BLaER1 treated with 17β-estradiol and CSF1 and Interleukin-3, amounts not matched to agents 10 nM and 100 nM (cell line): Measurements from ENCODE around the gene TRIM71.

Experiments used
- H3K27ac ChIP-seq, 11 experiments: shearing (Covaris generic); formaldehyde crosslinking; 2 replicates each; pipeline ENCODE4 v1.8.1; 2022
- H3K27me3 ChIP-seq, 11 experiments: shearing (Covaris generic); formaldehyde crosslinking; 2 replicates each; pipeline ENCODE4 v1.8.1; 2022
- H3K36me3 ChIP-seq, 11 experiments: shearing (Covaris generic); formaldehyde crosslinking; 2 replicates each; pipeline ENCODE4 v1.8.1; 2022
- H3K4me1 ChIP-seq, 10 experiments: shearing (Covaris generic); formaldehyde crosslinking; 2 replicates each; pipeline ENCODE4 v1.8.1; 2022
- H3K4me2 ChIP-seq, 11 experiments: shearing (Covaris generic); formaldehyde crosslinking; 2 replicates each; pipeline ENCODE4 v1.8.1; 2022
- H3K4me3 ChIP-seq, 10 experiments: shearing (Covaris generic); formaldehyde crosslinking; 2 replicates each; pipeline ENCODE4 v1.8.1; 2022
- H3K9ac ChIP-seq, 11 experiments: shearing (Covaris generic); formaldehyde crosslinking; 2 replicates each; pipeline ENCODE4 v1.8.1; 2022
- H3K9me3 ChIP-seq, 11 experiments: shearing (Covaris generic); formaldehyde crosslinking; replicated peaks in 1 of 11; 2 replicates each; pipeline ENCODE4 v1.8.1; 2022
- H4K20me1 ChIP-seq, 11 experiments: shearing (Covaris generic); formaldehyde crosslinking; 2 replicates each; pipeline ENCODE4 v1.8.1; 2022
- Cebpa-rat ChIP-seq, 11 experiments: shearing (Covaris generic); IDR thresholded peaks; 2 replicates each; pipeline ENCODE4 v1.8.1; 2022

Gene TRIM71

GRCh38 chr3:32817257-32817557 lies 590 bp upstream of the TRIM71 start:
- Histone ChIP-seq H3K4me3 (peak overlapping the region; percentile 59 to 73 (median 68)), H3K4me2 (peak overlapping the region; percentile 90 to 98 (median 94)), H3K9me3 (peaks cover 23 to 51% (median 47%) of the 10 kb centered on the region in 11 experiments), H3K36me3 (peaks cover 0 to 20% (median 18%) of the 10 kb centered on the region in 11 experiments; a peak in 19 of 22 replicates), H4K20me1 (peaks cover 0 to 9% (median 0%) of the 10 kb centered on the region in 11 experiments; a peak in 4 of 22 replicates), H3K4me1 (peaks cover 43 to 63% (median 57%) of the 10 kb centered on the region in 10 experiments), H3K9ac (peak overlapping the region; percentile 30 to 84 (median 80); a peak in 21 of 22 replicates), H3K27ac (peak overlapping the region in 10 of 11 experiments; percentile 28 to 80 (median 77); a peak in 18 of 22 replicates), H3K27me3 (peaks cover 48 to 70% (median 62%) of the 10 kb centered on the region in 11 experiments)
- TF ChIP-seq Cebpa-rat (IDR thresholded peaks at IDR 0.05) = no peak

DNA sequence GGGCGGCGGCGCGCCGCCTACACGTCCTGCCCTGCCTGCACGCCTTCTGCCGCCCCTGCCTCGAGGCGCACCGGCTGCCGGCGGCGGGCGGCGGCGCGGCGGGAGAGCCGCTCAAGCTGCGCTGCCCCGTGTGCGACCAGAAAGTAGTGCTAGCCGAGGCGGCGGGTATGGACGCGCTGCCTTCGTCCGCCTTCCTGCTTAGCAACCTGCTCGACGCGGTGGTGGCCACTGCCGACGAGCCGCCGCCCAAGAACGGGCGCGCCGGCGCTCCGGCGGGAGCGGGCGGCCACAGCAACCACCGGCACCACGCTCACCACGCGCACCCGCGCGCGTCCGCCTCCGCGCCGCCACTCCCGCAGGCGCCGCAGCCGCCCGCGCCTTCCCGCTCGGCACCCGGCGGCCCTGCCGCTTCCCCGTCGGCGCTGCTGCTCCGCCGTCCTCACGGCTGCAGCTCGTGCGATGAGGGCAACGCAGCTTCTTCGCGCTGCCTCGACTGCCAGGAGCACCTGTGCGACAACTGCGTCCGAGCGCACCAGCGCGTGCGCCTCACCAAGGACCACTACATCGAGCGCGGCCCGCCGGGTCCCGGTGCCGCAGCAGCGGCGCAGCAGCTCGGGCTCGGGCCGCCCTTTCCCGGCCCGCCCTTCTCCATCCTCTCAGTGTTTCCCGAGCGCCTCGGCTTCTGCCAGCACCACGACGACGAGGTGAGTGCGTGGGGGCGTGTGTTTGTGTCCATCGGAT lies 602 bp downstream of the TRIM71 start:
- no peak overlapping the region for H3K27ac ChIP-seq
- peak overlapping the region; percentile 90 to 98 (median 94) for H3K4me2 ChIP-seq
- TF ChIP-seq Cebpa-rat (IDR thresholded peaks at IDR 0.05) = no peak
- H3K9ac ChIP-seq = peak overlapping the region in 5 of 11 experiments; percentile 15 to 81 (median 76); a peak in 6 of 22 replicates
- H3K27me3 ChIP-seq = peaks cover 48 to 70% (median 62%) of the 10 kb centered on the region in 11 experiments
- H3K4me1 ChIP-seq = peaks cover 38 to 53% (median 50%) of the 10 kb centered on the region in 10 experiments
- H3K9me3 ChIP-seq = peaks cover 23 to 52% (median 47%) of the 10 kb centered on the region in 11 experiments
- peak overlapping the region; percentile 59 to 73 (median 68) for H3K4me3 ChIP-seq
- peaks cover 0 to 9% (median 0%) of the 10 kb centered on the region in 11 experiments; a peak in 4 of 22 replicates for H4K20me1 ChIP-seq
- peaks cover 0 to 20% (median 18%) of the 10 kb centered on the region in 11 experiments; a peak in 19 of 22 replicates for H3K36me3 ChIP-seq

- H3K4me2 ChIP-seq = peak overlapping the region in 10 of 11 experiments; percentile 90 to 98 (median 95); a peak in 14 of 22 replicates
- peaks cover 32 to 46% (median 43%) of the 10 kb centered on the region in 10 experiments for H3K4me1 ChIP-seq
- H3K36me3 ChIP-seq = peaks cover 0 to 20% (median 18%) of the 10 kb centered on the region in 11 experiments; a peak in 19 of 22 replicates
- peak overlapping the region; percentile 59 to 73 (median 68); a peak in 18 of 20 replicates for H3K4me3 ChIP-seq
- H4K20me1 ChIP-seq = peaks cover 0 to 9% (median 0%) of the 10 kb centered on the region in 11 experiments; a peak in 4 of 22 replicates
- H3K9ac ChIP-seq = no peak overlapping the region
- H3K27me3 ChIP-seq = peaks cover 48 to 70% (median 62%) of the 10 kb centered on the region in 11 experiments
- TF ChIP-seq Cebpa-rat (IDR thresholded peaks at IDR 0.05) = no peak
- peaks cover 23 to 56% (median 49%) of the 10 kb centered on the region in 11 experiments for H3K9me3 ChIP-seq
- no peak overlapping the region for H3K27ac ChIP-seq
Measured at GRCh38 chr3:32818970-32819511, 1.2 kb downstream of the TRIM71 start.

- Histone ChIP-seq H3K27ac (no peak overlapping the region), H3K9ac (no peak overlapping the region), H3K4me3 (peak overlapping the region in 6 of 10 experiments; percentile 66 to 73 (median 70); a peak in 7 of 20 replicates)
Measured at GRCh38 chr3:32819551-32820348, 2.0 kb downstream of the TRIM71 start.

DNA sequence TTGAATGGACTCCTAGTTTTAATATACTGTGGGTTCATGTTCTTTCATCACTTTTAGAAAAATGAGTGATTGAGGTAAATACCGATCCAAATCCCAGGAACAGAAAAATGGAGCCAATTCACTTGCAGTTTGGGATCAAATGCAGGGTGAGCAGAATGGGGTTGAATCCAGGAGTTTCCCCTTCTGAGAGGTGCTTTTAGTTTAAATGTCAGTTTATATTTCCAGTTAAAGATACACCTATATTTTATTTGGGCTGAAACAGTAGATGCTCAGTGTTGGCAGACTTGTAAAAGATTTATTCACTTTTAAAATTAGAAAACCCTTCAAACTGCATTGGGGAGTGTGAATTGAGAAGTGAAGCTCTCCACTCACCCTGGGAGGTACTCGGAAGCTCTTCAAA lies 2.6 kb downstream of the TRIM71 start:
- Histone ChIP-seq H3K9ac (no peak overlapping the region), H3K27me3 (peaks cover 48 to 63% (median 56%) of the 10 kb centered on the region in 11 experiments), H3K4me2 (no peak overlapping the region), H3K36me3 (peaks cover 0 to 20% (median 18%) of the 10 kb centered on the region in 11 experiments; a peak in 19 of 22 replicates), H4K20me1 (peaks cover 0 to 9% (median 0%) of the 10 kb centered on the region in 11 experiments; a peak in 3 of 22 replicates), H3K9me3 (peaks cover 23 to 56% (median 49%) of the 10 kb centered on the region in 11 experiments), H3K4me3 (0 out of 20 replicates have a peak overlapping the region, but pooled peaks of 1 of the 10 experiments have one; percentile 5), H3K27ac (no peak overlapping the region), H3K4me1 (peaks cover 19 to 33% (median 30%) of the 10 kb centered on the region in 10 experiments)
- no peak for TF ChIP-seq Cebpa-rat (IDR thresholded peaks at IDR 0.05)

More at GRCh38 chr3:32819551-32820348, 2.0 kb downstream of the TRIM71 start:
- peaks cover 0 to 20% (median 18%) of the 10 kb centered on the region in 11 experiments; a peak in 19 of 22 replicates for H3K36me3 ChIP-seq
- H4K20me1 ChIP-seq = peaks cover 0 to 9% (median 0%) of the 10 kb centered on the region in 11 experiments; a peak in 4 of 22 replicates
- peaks cover 48 to 69% (median 61%) of the 10 kb centered on the region in 11 experiments for H3K27me3 ChIP-seq
- no peak for TF ChIP-seq Cebpa-rat (IDR thresholded peaks at IDR 0.05)
- H3K4me1 ChIP-seq = peaks cover 26 to 40% (median 36%) of the 10 kb centered on the region in 10 experiments
- H3K9me3 ChIP-seq = peaks cover 23 to 56% (median 49%) of the 10 kb centered on the region in 11 experiments
- no peak overlapping the region for H3K4me2 ChIP-seq

GRCh38 chr3:32820971-32821685 lies 3.3 kb downstream of the TRIM71 start:
- Histone ChIP-seq H3K36me3 (peaks cover 0 to 20% (median 18%) of the 10 kb centered on the region in 11 experiments; a peak in 19 of 22 replicates), H3K27me3 (peaks cover 44 to 56% (median 49%) of the 10 kb centered on the region in 11 experiments), H3K4me1 (peaks cover 12 to 26% (median 23%) of the 10 kb centered on the region in 10 experiments), H4K20me1 (peaks cover 0 to 9% (median 0%) of the 10 kb centered on the region in 11 experiments; a peak in 3 of 22 replicates), H3K9ac (no peak overlapping the region), H3K4me3 (no peak overlapping the region), H3K4me2 (no peak overlapping the region), H3K9me3 (peaks cover 23 to 56% (median 49%) of the 10 kb centered on the region in 11 experiments), H3K27ac (no peak overlapping the region)
- TF ChIP-seq Cebpa-rat (IDR thresholded peaks at IDR 0.05) = no peak

DNA sequence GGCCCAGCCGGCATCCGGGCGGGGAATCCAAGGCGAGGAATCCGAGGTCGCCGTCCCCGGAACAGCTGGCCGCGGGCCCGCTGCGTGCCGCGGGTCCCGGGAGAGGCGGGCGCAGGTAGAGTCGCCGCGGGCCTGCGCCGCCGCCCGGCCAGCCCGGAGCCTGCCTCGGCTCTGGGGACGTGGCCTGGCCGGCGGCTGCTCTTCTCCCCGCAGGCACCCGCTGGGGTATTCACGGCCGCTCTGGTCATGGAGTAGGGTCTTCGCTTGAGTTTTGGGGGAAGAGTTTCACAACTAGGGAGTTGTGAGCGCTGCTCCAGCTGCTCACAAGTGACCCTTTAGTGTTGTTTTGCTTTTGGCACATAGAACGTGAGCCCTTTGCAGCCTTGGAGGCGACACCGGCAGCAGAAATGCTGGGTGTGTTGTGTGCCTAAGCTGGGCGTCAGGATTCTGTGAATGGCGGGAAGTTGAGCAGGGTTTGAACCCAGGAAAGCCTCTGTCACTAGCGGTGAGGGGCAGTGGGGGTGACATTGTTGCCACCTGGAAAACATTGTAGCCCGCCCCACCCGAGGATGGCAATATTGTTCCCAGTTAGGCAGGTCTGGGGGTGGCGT lies 4.0 kb downstream of the TRIM71 start:
- Histone ChIP-seq H3K36me3 (peaks cover 0 to 20% (median 18%) of the 10 kb centered on the region in 11 experiments; a peak in 19 of 22 replicates), H3K4me1 (peaks cover 10 to 22% (median 19%) of the 10 kb centered on the region in 10 experiments), H3K27ac (no peak overlapping the region), H3K27me3 (peaks cover 38 to 50% (median 45%) of the 10 kb centered on the region in 11 experiments), H3K9ac (no peak overlapping the region), H3K4me2 (no peak overlapping the region), H3K4me3 (no peak overlapping the region), H3K9me3 (peaks cover 23 to 56% (median 49%) of the 10 kb centered on the region in 11 experiments), H4K20me1 (peaks cover 0 to 9% (median 0%) of the 10 kb centered on the region in 11 experiments; a peak in 3 of 22 replicates)
- no peak for TF ChIP-seq Cebpa-rat (IDR thresholded peaks at IDR 0.05)
